GM18520 (cell line): ENCODE measurements around the gene TSSK3.

Experiments
- ATAC-seq: cut with Tn5 transposase; IDR thresholded peaks from one replicate; pipeline ENCODE4 v1.9.1; 2021; ENCODE audit not compliant: unreplicated experiment

TSSK3 gene

GRCh38 chr1:32361674-32362473, 465 bp upstream of the TSSK3 start:
- ATAC-seq, result no peak

- ATAC-seq, result no peak
Measured at GRCh38 chr1:32363713-32364112, 1.4 kb downstream of the TSSK3 start.

DNA sequence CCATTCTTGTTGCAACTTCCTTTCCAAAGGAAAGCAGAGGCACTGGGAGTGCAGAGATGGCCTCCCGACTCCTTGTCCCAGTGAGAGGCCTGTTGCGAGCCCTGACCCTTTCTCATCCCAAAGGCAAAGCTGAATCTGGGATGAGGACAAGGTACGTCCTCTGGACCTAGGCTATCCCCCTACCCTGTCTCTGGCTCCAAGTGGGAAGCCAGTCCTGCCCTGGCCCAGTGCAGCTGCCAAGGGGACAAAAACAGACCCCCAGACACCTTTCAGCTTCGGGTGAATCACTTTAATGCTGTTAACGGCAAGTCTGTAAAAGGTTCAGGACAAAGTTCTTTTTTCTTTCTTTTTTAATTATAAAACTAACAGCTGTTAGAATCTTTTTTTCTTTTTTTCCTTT, 2.5 kb downstream of the TSSK3 start:
- no peak for ATAC-seq

GRCh38 chr1:32365445-32365844, 3.1 kb downstream of the TSSK3 start:
- no peak for ATAC-seq

- ATAC-seq, result no peak
Measured at GRCh38 chr1:32367912-32368635, 5.7 kb downstream of the TSSK3 start.

DNA sequence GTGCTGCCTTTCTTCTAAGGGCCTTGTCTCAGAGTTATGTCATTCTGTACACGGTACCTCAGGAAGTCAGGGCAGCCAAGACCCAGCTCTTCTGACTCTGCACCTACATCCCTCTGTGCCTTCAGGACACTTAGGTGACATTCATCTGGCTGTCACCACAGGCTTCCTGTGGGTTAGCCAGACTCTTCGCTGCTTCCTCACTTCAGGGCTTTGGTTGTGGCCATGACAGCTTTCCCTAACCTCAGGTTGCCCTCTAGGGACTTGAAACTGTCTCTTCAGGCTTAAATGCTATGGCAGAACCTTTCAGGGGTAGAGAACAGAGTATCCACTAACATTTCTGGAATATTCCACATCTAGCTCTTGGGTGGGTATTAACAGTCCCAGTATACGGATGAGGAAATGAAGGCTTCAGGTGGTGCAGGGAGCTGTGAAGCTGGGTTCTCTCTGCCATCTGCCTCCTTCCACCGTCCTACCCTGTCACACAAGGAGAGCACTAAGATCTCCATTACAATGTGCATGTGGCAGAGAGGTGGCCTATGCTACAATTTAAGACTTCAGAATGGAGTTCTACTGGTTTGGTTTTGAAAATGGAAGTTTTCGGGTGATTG, 9.9 kb downstream of the TSSK3 start:
- ATAC-seq, result no peak

DNA sequence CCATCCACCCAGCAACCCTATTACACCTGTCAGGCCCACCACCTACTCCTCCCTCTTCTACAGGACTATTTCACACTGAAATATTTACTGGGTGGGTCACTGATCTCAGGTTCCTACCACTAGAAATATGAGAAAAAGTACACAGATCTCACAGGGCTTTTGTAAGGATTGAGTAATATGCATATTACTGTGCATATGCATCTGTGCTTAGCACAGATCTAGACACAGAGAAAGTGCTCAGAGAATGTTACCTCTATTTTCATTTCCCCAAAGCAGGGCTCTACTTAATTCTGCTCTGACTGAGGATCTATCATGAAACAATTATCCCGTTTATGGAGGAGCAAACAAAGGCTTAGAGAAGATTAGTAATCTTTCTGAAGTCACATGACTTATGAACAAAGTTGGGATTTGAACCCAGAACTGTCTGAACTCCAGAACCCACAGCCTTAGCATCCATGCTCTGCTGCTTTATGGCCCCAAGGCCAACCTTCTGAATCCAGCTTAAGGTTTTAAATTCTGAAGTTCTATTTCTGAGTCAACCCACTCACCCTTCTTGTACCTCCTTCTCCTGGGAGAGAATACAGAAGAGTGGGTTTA, 11.8 kb downstream of the TSSK3 start:
- no peak for ATAC-seq

DNA sequence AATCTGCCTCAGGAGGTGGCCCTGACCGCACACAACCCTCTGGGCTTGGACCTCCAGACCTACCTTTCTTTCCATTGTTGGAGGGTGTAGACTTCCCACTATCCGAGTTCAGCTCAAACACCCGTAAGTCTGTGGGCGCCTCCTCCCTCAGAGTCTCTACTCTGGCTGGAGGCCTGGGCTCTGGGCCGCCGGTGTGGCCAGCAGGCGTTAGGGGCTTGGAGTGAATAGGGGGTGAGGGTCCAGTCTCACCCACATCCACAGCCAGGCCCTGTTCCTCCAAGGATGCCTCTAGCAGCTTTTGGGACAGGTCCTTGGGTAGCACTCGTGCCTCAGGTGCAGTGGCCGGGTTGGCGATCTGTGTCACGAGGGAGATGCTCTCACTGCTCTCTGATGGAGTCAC, 13.9 kb downstream of the TSSK3 start:
- no peak for ATAC-seq

DNA sequence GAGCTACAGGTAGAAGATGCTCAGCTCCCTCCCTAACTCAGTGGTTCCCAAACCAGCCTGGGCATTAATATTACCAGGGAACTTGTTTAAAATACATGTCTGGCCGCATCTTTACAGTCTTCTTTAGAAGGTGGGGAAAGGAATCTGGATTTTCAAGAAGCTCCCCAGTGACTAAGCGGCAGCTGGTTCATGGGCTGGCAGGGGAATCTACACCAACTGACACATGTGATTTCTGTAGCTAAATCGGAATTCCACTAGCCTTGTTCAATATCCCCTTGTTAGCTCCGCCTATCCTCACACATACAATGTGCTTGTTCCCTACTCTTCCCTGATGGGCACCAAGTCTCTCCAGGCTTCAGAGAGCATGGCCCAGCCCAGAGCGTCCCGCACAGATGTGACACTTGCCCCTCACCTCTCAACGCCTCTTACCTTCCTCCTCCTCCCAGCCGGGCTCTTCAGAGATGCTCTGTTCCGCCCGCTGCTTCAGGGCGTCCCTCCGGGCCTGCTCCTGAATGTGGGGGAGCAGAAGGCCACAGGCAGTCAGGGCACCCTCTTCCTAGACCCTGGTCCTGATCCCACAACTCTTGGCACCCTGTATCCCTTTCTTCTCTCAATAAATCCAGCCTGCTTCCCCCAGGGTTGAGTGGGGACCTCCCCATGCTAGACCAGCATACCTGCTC, 15.3 kb downstream of the TSSK3 start:
- ATAC-seq, result no peak

GRCh38 chr1:32380057-32380456, 17.7 kb downstream of the TSSK3 start:
- ATAC-seq, result no peak

DNA sequence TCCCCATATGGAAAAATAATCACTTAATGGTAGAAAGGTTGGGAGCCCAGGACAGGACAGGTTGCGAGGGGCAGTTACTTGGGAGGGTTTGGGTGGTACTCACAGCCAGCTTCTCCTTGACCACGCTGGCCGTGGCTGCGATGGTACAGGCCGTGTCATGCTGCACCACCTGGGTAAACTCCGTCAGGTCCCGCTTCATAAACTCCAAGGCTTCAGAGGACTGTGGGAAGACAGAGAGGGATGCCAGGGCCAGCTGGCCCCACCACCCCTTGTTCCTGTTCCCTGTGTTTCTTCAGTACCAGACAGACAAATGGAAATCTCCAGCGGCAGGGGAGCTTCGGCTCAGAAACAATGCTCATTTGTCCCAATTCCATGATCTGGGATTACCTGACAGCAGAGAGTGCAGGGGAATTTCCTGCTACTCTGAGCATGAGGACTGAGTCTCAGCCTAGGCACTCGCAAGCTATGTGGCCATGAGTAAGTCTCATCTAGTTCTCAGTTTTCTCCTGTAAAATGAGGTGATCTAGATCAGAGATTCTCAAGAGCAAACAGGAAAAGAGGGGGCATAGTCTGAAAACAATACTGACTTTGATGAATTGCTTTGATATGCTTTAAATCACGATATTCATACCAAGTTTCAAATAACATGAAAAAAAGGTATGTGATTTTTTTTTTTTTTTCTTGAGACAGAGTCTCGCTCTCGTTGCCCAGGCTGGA, 24.5 kb downstream of the TSSK3 start:
- ATAC-seq, result no peak

- ATAC-seq, result no peak
Measured at GRCh38 chr1:32388641-32389040, 26.3 kb downstream of the TSSK3 start.

GRCh38 chr1:32390904-32391870, 28.8 kb downstream of the TSSK3 start:
- ATAC-seq, result no peak

- no peak for ATAC-seq
Measured at GRCh38 chr1:32392325-32392724, 30.0 kb downstream of the TSSK3 start.

- no peak for ATAC-seq
Measured at GRCh38 chr1:32393136-32393535, 30.8 kb downstream of the TSSK3 start.

DNA sequence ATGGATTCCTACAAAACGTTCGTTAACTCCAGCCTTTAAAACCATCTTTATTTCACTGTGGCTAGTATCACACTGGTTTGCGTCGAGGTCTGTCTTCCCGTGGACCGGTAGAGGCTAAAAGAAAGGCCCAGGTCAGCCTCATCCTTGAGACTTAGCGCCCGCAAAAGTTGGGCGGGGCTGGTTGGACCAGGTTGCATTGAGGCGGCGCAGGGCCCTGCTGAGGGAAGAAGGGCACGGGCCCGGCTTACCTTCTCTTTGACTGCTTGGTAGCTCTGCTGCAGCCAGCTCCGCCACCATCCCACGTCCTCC, 31.4 kb downstream of the TSSK3 start:
- ATAC-seq, result no peak

GRCh38 chr1:32394141-32394889, 32.0 kb downstream of the TSSK3 start, which contains the start of gene BSDC1:
TSS of gene BSDC1 (minus strand) at chr1:32394441. CDS start at chr1:32394414, 27 bp downstream.
- peak; percentile 94 for ATAC-seq

DNA sequence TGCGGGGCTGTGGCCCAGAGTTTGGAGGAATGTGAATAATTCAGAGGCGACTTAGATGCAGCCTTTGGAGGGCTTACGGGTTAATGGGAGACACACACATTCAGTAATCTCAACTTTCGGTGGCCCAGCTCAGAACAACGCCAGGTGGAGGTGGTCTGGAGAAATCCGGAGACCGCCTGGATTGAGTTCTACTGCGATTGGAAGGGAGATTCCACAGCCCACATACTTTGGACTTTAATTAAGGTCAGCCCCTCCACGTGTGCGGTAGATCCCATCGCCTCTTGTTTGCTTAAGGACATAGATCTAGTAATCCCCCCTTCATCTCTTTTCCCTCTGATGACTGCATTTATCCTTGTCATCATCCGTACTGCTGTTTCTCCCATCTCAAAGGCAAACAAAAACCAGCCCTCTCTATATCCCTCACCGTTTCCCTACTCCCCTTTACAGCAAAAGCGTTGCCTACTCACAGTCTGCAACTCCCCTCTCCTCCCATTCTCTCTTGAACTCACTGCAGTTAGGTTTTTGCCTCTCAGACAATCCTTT, 32.6 kb downstream of the TSSK3 start:
- ATAC-seq, result no peak
